ENCODE data around the gene MAP3K5. TPM values are rescaled to one million over a fixed set of nuclear protein-coding genes. Genes with fewer than 3 reads are reported as not detected.

The MAP3K5 gene
- total RNA-seq, 8 experiments from 2014 or later = 0.58 to 6.6 (median 1.2) TPM

DNA sequence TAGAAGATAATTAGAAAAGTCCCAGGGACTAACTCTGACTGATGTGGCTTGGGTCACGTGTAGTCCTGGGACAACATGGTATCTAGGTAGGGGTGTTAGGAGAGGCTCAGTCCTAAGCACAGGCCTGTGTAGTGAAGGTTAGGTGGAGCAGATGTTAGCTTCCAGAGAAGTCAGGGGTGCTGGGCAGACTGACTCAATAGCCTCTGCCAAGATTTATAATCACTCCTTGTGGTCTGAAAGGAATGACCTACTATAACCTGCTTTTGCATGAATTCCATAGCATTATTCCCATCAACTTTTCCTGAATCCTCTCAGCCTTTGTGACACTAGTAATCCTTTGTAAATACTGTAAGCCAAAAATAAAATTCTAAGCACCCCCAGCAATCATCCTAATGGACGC lies 19.9 kb upstream of the MAP3K5 start:
- in situ Hi-C loops (cut with MboI; ENCODE audit: low pct_unique_long_range_greater_than_20kb in 2 of 9, low sequenced_read_pairs in 9 of 9, unreplicated experiment in 9 of 9) = no loop called here
- peak in 1 of 8 experiments; percentile 25 for ATAC-seq (replicated peaks in 6 of 8)

DNA sequence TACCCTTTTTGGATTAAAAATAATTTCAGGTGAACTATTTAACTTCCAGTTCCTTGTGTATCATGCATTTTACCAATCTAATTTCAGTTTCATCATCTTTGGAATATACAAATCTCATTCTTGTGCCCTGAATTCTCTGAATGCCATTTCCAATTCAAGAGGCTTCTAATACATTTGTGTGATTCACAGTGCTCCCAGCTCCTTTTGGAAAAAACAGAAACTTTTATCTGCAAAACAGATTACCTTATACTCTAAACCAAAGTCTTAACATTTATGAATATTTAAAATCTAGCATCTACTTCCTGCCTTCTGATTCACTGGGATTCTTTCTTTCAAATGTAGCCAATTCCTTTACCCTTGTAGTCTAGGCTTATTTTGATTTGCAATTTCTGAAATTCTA lies 19.0 kb upstream of the MAP3K5 start:
- Histone ChIP-seq H3K4me3 (no peak overlapping the region), H3K4me1 (replicated peaks in 1 of 2) (no peaks in the 10 kb centered on the region), H3K27ac (no peak overlapping the region)
- in situ Hi-C loops (cut with MboI; ENCODE audit: low pct_unique_long_range_greater_than_20kb in 2 of 9, low sequenced_read_pairs in 9 of 9, unreplicated experiment in 9 of 9) = no loop called here
- ATAC-seq (replicated peaks in 6 of 8) = peak in 3 of 8 experiments; percentile 17 to 68 (median 66)

More for the DNA sequence above, 19.9 kb upstream of the MAP3K5 start:
- WGBS, 10 experiments = 22 to 100% (median 89%) methylated on average over 1 to 2 of the region's 2 CpGs; no CpG with 5 or more reads in 3 of the 10 experiments
- H3K27ac ChIP-seq = no peak overlapping the region
- H3K4me3 ChIP-seq = no peak overlapping the region
- no peaks in the 10 kb centered on the region for H3K4me1 ChIP-seq (replicated peaks in 1 of 2)

DNA sequence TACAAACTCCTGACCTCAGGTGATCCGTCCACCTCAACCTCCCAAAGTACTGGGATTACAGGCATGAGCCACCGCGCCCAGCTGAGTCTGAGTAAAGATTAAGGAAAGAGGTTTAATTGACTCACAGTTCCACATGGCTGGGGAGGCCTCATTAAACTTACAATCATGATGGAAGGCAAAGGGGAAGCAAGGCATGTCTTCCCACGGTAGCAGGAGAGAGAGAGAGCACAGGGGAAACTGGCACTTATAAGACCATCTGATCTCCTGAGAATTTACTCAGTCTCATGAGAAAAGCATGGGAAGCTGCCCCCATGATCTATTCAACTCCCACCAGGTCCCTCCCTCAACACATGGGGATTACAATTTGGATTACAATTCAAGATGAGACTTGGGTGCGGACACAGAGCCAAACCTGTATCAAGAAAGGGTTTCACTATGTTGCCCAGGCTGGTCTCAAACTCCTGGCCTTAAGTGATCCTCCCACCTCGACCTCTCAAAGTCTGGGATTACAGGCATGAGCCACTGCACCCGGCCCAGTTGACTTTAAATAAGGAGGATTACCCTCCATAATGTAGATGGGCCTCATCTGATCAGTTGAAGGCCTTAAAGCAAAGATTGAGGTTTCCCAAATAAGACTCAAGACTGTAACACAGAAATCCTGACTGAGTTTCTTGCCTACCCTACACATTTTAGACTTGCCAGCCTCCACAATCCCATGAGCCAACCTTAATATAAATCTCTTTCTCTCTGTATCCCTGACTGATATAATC lies 17.0 kb upstream of the MAP3K5 start:
- Histone ChIP-seq H3K27ac (no peak overlapping the region), H3K4me1 (replicated peaks in 1 of 2) (no peaks in the 10 kb centered on the region), H3K4me3 (no peak overlapping the region)
- WGBS, 10 experiments = 58 to 94% (median 84%) methylated on average over 2 to 6 of the region's 7 CpGs; no CpG with 5 or more reads in 2 of the 10 experiments
- no peak for ATAC-seq (replicated peaks in 6 of 8)
- in situ Hi-C loops (cut with MboI; ENCODE audit: low pct_unique_long_range_greater_than_20kb in 2 of 9, low sequenced_read_pairs in 9 of 9, unreplicated experiment in 9 of 9) = no loop called here

DNA sequence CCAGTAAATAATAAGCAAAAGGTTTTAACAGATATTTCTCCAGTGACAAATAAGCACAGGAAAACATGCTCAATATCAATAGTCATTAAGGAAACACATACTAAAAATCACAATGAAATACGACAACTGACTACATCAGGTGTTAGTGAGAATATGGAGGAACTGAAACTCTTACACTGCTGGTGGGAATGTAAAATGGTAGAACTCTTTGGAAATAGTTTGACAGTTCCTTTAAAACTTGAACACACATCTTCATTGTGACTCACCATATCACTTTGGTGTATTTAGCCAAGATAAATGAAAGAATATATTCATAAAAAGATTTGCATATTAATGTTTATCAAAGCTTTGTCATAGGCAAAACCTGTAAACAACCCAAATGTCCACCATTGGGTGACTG lies 11.3 kb upstream of the MAP3K5 start:
- Histone ChIP-seq H3K4me3 (no peak overlapping the region), H3K4me1 (replicated peaks in 1 of 2) (no peaks in the 10 kb centered on the region), H3K27ac (no peak overlapping the region)
- in situ Hi-C loops (cut with MboI; ENCODE audit: low pct_unique_long_range_greater_than_20kb in 2 of 9, low sequenced_read_pairs in 9 of 9, unreplicated experiment in 9 of 9) = no loop called here
- WGBS, 10 experiments = 83 to 100% (median 100%) methylated on average over 1 of the region's 1 CpG; no CpG with 5 or more reads in 1 of the 10 experiments
- no peak for ATAC-seq (replicated peaks in 6 of 8)

DNA sequence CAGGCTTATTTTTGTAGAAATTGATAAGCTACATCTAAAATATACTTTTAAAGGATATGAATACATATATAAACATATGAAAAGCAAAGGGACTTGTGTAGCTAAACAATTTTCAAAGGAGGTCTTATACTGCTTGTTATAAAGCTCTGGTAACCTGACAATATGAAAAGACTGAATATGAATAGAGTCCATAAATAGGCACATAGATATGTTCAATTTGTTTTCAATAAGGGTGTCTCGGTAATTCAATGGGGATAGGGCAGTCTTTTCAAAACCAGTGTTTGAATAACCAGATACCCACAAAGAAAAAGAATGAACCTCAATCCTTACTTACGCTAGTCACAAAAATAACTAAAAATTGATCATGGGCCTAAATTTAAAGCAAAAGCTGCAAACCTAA lies 9.3 kb upstream of the MAP3K5 start:
- H3K4me3 ChIP-seq = no peak overlapping the region
- 50 to 100% (median 93%) methylated on average over 1 to 2 of the region's 2 CpGs; no CpG with 5 or more reads in 1 of the 10 experiments for WGBS, 10 experiments
- in situ Hi-C loops (cut with MboI; ENCODE audit: low pct_unique_long_range_greater_than_20kb in 2 of 9, low sequenced_read_pairs in 9 of 9, unreplicated experiment in 9 of 9) = no loop called here
- ATAC-seq (replicated peaks in 6 of 8) = no peak
- no peak overlapping the region for H3K27ac ChIP-seq
- no peaks in the 10 kb centered on the region for H3K4me1 ChIP-seq (replicated peaks in 1 of 2)

DNA sequence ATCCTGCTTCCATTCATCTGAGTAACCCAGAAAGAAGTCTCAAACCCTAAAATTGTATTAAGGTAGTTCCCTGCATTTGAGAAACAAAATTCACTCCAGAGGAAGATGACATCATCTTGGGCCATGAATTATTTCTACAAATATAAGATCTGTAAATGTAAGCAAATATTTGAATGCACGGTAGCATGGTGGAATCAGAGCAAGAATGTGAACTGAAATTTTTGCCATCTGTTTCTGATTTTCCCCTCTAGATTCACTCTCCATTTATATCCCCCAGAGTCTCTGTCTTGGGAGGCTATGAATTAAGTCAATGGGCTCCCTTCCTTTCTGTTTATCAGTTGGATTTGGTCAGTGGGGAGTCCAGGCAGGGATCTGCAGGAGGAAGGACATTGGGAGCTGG lies 5.8 kb upstream of the MAP3K5 start:
- in situ Hi-C loops (cut with MboI; ENCODE audit: low pct_unique_long_range_greater_than_20kb in 2 of 9, low sequenced_read_pairs in 9 of 9, unreplicated experiment in 9 of 9) = loop anchor here in 4 of 9 experiments (10.0 to 25.0 kb wide), 2 partner anchors 153 to 211 kb away; no protein-coding TSS in a partner anchor
- 17 to 100% (median 86%) methylated on average over 1 of the region's 1 CpG; no CpG with 5 or more reads in 5 of the 10 experiments for WGBS, 10 experiments
- peak in 1 of 8 experiments; percentile 57 for ATAC-seq (replicated peaks in 6 of 8)
- no peak overlapping the region for H3K27ac ChIP-seq
- H3K4me1 ChIP-seq (replicated peaks in 1 of 2) = no peaks in the 10 kb centered on the region
- no peak overlapping the region for H3K4me3 ChIP-seq

DNA sequence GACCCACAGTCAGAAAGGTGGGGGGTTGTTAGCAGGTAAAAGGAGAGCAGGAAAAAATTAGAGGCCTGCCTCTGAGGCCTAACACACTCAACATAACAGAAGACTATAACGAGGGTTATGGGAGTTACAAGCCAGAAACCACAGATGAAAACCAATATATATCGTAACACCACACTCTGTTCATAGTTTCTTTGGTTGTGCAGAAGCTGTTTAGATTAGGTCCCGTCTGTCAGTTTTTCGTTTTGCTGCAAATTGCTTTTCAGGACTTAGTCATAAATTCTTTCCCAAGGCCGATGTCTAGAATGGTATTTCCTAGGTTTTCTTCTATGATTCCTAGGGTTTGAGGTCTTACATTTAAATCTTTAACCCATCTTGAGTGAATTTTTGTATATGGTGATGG lies 3.7 kb upstream of the MAP3K5 start:
- no peak overlapping the region for H3K4me3 ChIP-seq
- WGBS, 10 experiments = 49 to 100% (median 83%) methylated on average over 1 to 5 of the region's 5 CpGs
- no peak for ATAC-seq (replicated peaks in 6 of 8)
- H3K27ac ChIP-seq = no peak overlapping the region
- in situ Hi-C loops (cut with MboI; ENCODE audit: low pct_unique_long_range_greater_than_20kb in 2 of 9, low sequenced_read_pairs in 9 of 9, unreplicated experiment in 9 of 9) = loop anchor here in 4 of 9 experiments (10.0 to 25.0 kb wide), 2 partner anchors 151 to 209 kb away; no protein-coding TSS in a partner anchor
- no peaks in the 10 kb centered on the region for H3K4me1 ChIP-seq (replicated peaks in 1 of 2)

DNA sequence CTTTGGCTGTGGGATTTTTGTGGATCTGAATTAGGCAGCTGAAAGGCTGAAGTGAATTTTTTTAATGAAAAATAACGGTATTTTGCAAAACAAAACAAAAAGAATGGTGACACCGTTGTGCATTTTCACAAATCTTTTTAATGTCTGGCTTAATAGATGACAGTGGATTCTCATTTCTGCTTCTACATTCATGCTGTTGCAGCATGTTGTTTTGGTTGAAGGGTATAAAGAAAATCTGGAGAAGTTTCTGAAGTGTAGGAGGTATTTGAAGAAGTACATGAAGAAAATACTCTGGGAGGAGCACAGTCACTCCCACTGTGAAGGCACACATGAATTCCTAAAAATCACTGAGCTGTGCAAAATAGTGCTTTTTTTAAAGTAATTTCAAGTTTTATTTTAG lies 3.1 kb upstream of the MAP3K5 start:
- no peaks in the 10 kb centered on the region for H3K4me1 ChIP-seq (replicated peaks in 1 of 2)
- in situ Hi-C loops (cut with MboI; ENCODE audit: low pct_unique_long_range_greater_than_20kb in 2 of 9, low sequenced_read_pairs in 9 of 9, unreplicated experiment in 9 of 9) = loop anchor here in 4 of 9 experiments (10.0 to 25.0 kb wide), 2 partner anchors 151 to 208 kb away; no protein-coding TSS in a partner anchor
- H3K4me3 ChIP-seq = no peak overlapping the region
- H3K27ac ChIP-seq = no peak overlapping the region
- WGBS, 10 experiments = 50 to 100% (median 86%) methylated on average over 1 to 2 of the region's 2 CpGs; no CpG with 5 or more reads in 1 of the 10 experiments
- ATAC-seq (replicated peaks in 6 of 8) = no peak

DNA sequence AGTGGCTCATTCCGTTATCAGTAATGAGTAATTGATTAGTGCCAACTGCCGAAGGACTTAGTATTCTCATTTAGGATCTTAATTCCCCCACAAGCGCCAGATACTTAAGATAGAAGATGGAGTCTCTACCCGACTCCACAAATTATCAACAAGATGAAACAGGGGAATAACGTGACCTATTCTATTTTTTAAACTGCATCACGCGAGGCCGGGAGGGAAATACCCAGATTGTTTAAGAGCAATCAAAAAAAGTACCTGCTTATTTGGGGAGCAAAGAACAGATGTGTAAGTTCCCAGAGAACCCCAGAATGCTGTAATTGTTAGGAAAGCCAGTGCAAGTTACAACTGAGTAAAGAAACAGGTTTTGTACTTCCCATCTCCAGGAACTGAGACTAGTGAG lies 1.1 kb upstream of the MAP3K5 start:
- in situ Hi-C loops (cut with MboI; ENCODE audit: low pct_unique_long_range_greater_than_20kb in 2 of 9, low sequenced_read_pairs in 9 of 9, unreplicated experiment in 9 of 9) = loop anchor here in 4 of 9 experiments (10.0 to 25.0 kb wide), 2 partner anchors 149 to 206 kb away; no protein-coding TSS in a partner anchor
- WGBS, 10 experiments = 41 to 80% (median 62%) methylated on average over 2 to 8 of the region's 8 CpGs; no CpG with 5 or more reads in 1 of the 10 experiments
- Histone ChIP-seq H3K4me1 (replicated peaks in 1 of 2) (no peaks in the 10 kb centered on the region), H3K27ac (no peak overlapping the region), H3K4me3 (peak overlapping the region; percentile 41 to 71 (median 55))
- ATAC-seq (replicated peaks in 6 of 8) = no peak

DNA sequence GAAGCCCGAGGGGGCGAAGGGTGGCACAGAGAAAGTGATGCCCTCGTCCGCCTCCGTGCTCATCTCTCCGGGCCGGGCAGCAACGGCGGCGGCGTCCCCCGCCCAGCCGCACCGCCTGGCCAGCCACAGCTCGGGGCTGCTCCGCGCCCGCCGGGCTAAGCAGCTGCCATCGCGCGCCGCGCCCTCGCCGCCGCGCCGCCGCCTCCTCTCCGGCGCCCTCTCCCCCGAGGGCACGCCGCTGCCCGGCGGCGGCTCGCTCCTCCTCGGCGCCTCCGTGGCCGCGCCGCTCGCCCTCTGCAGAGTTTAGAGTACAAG lies 225 bp downstream of the MAP3K5 start:
- ATAC-seq (replicated peaks in 6 of 8) = no peak
- WGBS, 10 experiments = 0% methylated on average over 3 to 5 of the region's 46 CpGs; no CpG with 5 or more reads in 8 of the 10 experiments
- H3K27ac ChIP-seq = peak overlapping the region in 1 of 2 donors; percentile 2
- H3K4me1 ChIP-seq (replicated peaks in 1 of 2) = no peaks in the 10 kb centered on the region
- H3K4me3 ChIP-seq = peak overlapping the region; percentile 41 to 71 (median 55)
- in situ Hi-C loops (cut with MboI; ENCODE audit: low pct_unique_long_range_greater_than_20kb in 2 of 9, low sequenced_read_pairs in 9 of 9, unreplicated experiment in 9 of 9) = loop anchor here in 4 of 9 experiments (10.0 to 25.0 kb wide), 2 partner anchors 147 to 205 kb away; no protein-coding TSS in a partner anchor

DNA sequence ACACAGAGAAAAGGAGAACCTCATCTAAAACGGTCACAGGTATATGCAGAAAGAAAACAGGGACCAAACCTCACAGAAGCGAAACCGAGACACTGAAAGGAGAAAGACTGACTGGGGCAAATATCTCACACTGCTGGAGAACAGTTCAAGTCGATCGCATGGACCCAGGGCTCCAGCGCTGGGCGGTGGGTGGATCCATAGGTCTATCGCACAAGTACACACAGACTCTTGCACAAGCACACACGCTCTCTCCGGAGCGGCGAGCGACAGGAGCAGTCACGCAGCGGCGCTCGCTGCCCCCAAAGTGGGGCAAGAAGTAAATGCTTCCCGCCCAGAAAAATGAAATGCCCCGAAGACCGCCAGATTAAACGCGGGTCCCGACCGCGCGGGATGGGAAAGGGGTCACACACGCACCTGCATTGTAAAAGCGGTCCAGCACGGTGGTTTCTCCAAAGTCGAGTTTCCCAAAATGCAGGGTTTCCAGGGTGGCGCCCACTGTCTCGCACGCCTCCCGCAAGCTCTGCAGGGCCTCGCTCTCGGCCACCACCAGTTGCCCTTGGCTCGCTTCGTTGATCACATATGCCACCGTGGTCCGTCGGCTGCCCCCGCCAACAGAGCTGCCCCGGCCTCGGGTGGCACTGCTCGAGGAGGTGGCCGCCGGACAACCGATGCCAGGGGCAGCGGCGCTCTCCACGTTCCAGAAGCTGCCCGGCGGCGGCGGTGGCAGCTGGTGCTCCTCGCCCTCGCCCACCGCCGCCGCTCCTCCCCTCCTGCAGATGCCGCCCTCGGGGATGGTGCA lies 782 bp downstream of the MAP3K5 start:
- 0 to 100% (median 9%) methylated on average over 1 to 45 of the region's 62 CpGs for whole genome bisulfite sequencing, 10 experiments
- Histone ChIP-seq H3K4me3 (peak overlapping the region; percentile 41 to 71 (median 55)), H3K4me1 (replicated peaks in 1 of 2) (no peaks in the 10 kb centered on the region), H3K27ac (no peak overlapping the region)
- in situ Hi-C loops (cut with MboI; ENCODE audit: low pct_unique_long_range_greater_than_20kb in 2 of 9, low sequenced_read_pairs in 9 of 9, unreplicated experiment in 9 of 9) = loop anchor here in 4 of 9 experiments (10.0 to 25.0 kb wide), 2 partner anchors 147 to 204 kb away; no protein-coding TSS in a partner anchor
- ATAC-seq (replicated peaks in 6 of 8) = peak in 7 of 8 experiments; percentile 0 to 4 (median 1)

DNA sequence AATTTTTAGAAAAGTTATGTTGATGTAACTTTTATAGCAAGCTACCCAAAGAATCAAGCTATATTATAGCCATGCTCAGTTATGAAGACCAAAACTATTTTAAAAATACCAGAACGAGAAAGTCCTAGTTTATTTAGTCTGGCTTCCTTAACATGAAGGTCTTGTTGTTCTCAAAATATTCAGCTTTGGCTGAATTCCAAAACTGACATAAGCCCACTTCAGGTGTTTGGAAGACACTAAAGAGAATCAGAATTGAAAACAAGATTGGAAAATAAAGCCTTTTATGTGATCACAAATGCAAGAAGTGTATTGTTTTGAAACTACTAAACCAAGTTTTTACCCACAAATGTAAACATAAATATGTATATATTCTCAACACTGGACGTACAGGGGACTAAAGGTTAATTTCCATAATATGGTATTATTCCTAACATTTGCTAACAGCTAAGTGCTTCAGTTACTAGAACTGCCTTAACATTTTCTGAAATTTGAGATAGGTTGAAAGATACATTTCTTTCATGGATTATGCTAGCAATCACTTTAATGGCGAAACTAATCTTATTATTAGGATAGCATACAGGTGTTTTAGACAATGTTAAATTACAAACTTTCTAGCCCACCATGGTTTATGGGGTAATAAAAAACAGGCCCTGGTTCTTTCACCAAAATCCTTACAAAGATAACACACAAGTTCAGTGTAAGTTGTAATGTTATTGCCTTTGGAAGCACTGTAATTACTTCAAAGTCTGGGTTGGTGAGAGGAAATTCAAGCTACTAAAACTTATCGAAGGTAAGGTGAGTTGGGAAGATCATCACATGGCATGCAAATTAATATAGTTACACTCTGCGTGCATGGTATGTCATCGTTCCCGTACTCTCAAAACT lies 1.6 kb downstream of the MAP3K5 start:
- H3K4me1 ChIP-seq (replicated peaks in 1 of 2) = no peaks in the 10 kb centered on the region
- peak overlapping the region in 4 of 5 donors; percentile 41 to 62 (median 52) for H3K4me3 ChIP-seq
- no peak for ATAC-seq (replicated peaks in 6 of 8)
- in situ Hi-C loops (cut with MboI; ENCODE audit: low pct_unique_long_range_greater_than_20kb in 2 of 9, low sequenced_read_pairs in 9 of 9, unreplicated experiment in 9 of 9) = loop anchor here in 4 of 9 experiments (10.0 to 25.0 kb wide), 2 partner anchors 146 to 203 kb away; no protein-coding TSS in a partner anchor
- 5 to 100% (median 61%) methylated on average over 2 to 7 of the region's 7 CpGs for WGBS, 10 experiments
- H3K27ac ChIP-seq = no peak overlapping the region
